ENCODE measurements around the gene DTX3. TPM values are rescaled to one million over a fixed set of nuclear protein-coding genes. Genes with fewer than 3 reads are reported as not detected.

DTX3 gene
- total RNA-seq, 1 donor from 2014 or later: 29.9 TPM

DNA sequence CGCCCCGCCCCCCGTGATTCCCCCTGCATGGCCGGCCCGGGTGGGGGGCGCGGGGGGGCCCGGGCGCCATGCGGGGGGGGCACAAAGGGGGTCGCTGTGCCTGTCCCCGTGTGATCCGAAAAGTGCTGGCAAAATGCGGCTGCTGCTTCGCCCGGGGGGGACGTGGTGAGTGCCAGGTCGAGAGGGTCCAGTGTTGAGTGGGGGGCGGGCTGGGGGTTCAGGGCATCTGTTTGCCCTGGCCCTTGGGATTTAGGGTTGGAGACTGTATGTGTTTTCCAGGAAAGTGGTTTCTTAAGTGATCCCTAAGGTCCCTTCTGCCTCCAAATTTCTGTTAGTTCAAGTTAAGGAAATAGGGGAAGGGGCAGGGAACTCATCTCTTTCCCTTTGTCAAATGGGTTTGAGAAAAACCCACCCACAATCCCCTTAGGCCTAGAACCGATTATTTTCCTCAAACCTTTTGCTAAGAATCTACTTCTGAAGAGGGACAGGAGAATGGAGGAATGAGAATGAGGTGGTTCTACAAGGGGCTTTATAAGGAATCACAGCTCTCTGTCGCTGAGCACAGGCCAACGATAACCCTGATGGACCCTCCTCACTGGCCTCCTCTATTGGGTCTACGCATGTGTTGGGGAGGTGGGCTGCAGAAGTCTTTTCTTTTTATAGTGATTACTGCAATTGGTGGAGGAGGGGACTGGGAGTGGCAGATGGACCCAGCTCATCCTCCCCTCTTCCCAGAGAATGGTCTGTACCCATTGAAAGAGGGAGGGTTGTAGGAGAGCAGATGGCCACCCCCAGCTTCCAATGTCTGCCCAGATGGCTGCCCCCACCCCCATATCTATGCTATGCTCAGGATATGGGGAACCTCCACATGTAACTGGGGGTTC lies 7.4 kb downstream of the DTX3 start:
- Mint-ChIP-seq H3K27me3 (ENCODE audit: unreplicated experiment) (no peaks in the 10 kb centered on the region), H3K4me1 (ENCODE audit: unreplicated experiment) (peaks cover 29% of the 10 kb centered on the region), H3K27ac (ENCODE audit: unreplicated experiment) (peak overlapping the region; percentile 47), H3K36me3 (ENCODE audit: unreplicated experiment) (peaks cover 20% of the 10 kb centered on the region), H3K9me3 (ENCODE audit: unreplicated experiment) (no peaks in the 10 kb centered on the region), H3K4me3 (ENCODE audit: unreplicated experiment) (peak overlapping the region; percentile 78)
- TF ChIP-seq, protein P1, sequence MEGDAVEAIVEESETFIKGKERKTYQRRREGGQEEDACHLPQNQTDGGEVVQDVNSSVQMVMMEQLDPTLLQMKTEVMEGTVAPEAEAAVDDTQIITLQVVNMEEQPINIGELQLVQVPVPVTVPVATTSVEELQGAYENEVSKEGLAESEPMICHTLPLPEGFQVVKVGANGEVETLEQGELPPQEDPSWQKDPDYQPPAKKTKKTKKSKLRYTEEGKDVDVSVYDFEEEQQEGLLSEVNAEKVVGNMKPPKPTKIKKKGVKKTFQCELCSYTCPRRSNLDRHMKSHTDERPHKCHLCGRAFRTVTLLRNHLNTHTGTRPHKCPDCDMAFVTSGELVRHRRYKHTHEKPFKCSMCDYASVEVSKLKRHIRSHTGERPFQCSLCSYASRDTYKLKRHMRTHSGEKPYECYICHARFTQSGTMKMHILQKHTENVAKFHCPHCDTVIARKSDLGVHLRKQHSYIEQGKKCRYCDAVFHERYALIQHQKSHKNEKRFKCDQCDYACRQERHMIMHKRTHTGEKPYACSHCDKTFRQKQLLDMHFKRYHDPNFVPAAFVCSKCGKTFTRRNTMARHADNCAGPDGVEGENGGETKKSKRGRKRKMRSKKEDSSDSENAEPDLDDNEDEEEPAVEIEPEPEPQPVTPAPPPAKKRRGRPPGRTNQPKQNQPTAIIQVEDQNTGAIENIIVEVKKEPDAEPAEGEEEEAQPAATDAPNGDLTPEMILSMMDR (IDR thresholded peaks at IDR 0.05): no peak
- no peak for DNase-seq (ENCODE audit: extremely low spot score, unreplicated experiment)

DNA sequence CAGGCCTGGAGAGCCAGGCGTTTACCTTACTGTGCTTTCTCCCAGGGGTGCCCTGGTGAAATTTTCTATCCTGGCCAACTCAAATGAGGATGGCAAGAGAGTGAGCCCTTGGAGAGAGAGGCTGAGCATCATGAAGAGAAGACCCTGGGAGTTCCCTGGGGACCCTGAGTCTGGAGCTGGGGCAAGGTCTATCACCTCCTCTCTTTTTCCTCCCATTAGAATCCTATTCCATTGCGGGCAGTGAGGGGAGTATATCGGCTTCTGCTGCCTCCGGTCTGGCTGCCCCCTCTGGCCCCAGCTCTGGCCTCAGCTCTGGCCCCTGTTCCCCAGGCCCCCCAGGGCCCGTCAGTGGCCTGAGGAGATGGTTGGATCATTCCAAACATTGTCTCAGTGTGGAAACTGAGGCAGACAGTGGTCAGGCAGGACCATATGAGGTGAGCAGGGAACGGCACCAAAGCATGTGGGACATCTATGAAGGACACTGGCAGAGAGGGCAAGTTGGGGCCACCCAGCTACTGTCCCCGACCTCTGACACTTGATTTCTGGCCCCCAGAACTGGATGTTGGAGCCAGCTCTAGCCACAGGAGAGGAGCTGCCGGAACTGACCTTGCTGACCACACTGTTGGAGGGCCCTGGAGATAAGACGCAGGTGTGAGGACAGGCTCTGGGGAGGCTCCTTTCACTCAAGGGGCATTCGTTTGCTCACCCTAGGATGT lies 8.2 kb downstream of the DTX3 start:
- H3K4me1 Mint-ChIP-seq (ENCODE audit: unreplicated experiment): peaks cover 29% of the 10 kb centered on the region
- H3K27ac Mint-ChIP-seq (ENCODE audit: unreplicated experiment): no peak overlapping the region
- peaks cover 5% of the 10 kb centered on the region for H3K27me3 Mint-ChIP-seq (ENCODE audit: unreplicated experiment)
- peak overlapping the region; percentile 78 for H3K4me3 Mint-ChIP-seq (ENCODE audit: unreplicated experiment)
- H3K36me3 Mint-ChIP-seq (ENCODE audit: unreplicated experiment): peaks cover 27% of the 10 kb centered on the region
- TF ChIP-seq, protein P1 (IDR thresholded peaks at IDR 0.05): no peak
- DNase-seq (ENCODE audit: extremely low spot score, unreplicated experiment): no peak
- H3K9me3 Mint-ChIP-seq (ENCODE audit: unreplicated experiment): no peaks in the 10 kb centered on the region

DNA sequence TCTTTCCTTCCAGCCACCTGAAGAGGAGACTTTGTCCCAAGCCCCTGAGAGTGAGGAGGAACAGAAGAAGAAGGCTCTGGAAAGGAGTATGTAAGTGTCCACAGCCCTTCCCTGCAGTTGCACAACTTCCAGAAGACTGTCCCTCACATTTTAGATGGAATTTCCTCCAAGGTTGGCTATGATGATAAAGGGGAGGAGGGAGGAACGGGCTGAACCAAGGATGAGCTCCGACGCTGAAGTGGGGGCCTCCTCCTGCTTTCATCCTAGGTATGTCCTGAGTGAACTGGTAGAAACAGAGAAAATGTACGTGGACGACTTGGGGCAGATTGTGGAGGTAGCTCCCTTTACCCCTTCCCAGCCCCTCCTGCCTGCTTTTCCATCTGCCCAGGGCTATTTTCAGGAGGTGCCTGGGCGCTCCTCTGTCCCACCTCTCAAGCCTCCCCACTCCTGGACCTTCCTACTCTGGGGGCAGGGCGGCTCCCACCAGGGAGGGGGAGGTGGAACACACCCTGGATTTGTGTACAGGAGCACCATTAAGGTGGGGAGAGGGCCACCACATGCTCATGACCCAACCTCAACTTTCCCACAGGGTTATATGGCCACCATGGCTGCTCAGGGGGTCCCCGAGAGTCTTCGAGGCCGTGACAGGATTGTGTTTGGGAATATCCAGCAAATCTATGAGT lies 8.9 kb downstream of the DTX3 start:
- H3K4me3 Mint-ChIP-seq (ENCODE audit: unreplicated experiment): no peak overlapping the region

DNA sequence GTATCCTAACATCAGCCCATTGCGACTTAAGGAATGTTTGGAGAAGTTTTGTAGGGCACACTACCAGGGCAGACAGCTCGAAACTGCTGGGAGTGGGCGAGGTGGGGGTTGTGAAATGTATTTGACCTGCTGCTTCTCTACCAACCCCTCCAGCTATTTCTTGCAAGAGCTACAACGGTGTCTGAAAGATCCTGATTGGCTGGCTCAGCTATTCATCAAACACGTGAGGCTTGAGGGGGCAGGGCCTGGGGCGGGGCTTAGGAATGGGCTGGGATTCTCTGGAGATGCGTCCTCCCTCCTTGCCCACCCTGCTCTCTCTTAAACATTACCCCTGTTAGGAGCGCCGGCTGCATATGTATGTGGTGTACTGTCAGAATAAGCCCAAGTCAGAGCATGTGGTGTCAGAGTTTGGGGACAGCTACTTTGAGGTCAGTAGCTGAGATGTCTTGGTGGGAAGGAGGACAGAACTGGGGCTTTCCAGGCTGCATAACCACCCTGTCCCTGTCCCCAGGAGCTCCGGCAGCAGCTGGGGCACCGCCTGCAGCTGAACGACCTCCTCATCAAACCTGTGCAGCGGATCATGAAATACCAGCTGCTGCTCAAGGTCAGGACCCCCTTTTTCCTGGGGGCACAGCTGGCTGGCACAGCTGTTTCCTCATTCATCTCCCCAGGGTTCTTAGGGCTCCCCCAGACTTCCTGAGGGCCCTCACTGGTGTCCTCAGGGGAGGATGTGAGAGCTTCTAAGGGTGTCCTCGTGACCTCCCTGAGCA lies 9.7 kb downstream of the DTX3 start:
- Mint-ChIP-seq H3K27ac (ENCODE audit: unreplicated experiment) (no peak overlapping the region), H3K4me1 (ENCODE audit: unreplicated experiment) (peaks cover 26% of the 10 kb centered on the region), H3K36me3 (ENCODE audit: unreplicated experiment) (peaks cover 29% of the 10 kb centered on the region), H3K27me3 (ENCODE audit: unreplicated experiment) (peaks cover 10% of the 10 kb centered on the region), H3K4me3 (ENCODE audit: unreplicated experiment) (no peak overlapping the region), H3K9me3 (ENCODE audit: unreplicated experiment) (no peaks in the 10 kb centered on the region)
- TF ChIP-seq, protein P1 (IDR thresholded peaks at IDR 0.05): no peak
- DNase-seq (ENCODE audit: extremely low spot score, unreplicated experiment): no peak

More for the DNA sequence above, 8.9 kb downstream of the DTX3 start:
- DNase-seq (ENCODE audit: extremely low spot score, unreplicated experiment): no peak
- peaks cover 27% of the 10 kb centered on the region for H3K36me3 Mint-ChIP-seq (ENCODE audit: unreplicated experiment)
- H3K9me3 Mint-ChIP-seq (ENCODE audit: unreplicated experiment): no peaks in the 10 kb centered on the region
- peaks cover 29% of the 10 kb centered on the region for H3K4me1 Mint-ChIP-seq (ENCODE audit: unreplicated experiment)
- TF ChIP-seq, protein P1 (IDR thresholded peaks at IDR 0.05): no peak
- H3K27ac Mint-ChIP-seq (ENCODE audit: unreplicated experiment): no peak overlapping the region
- H3K27me3 Mint-ChIP-seq (ENCODE audit: unreplicated experiment): peaks cover 5% of the 10 kb centered on the region
